Measurements from ENCODE around the gene CRTC3.
A peak's percentile ranks its signal among the peaks of the same experiment; 100 is the strongest.
"Not testable (repeated sequence)": the region's sequence is repeated elsewhere in the genome, so short reads cannot be mapped to it uniquely, and the experiment has no call there.

CRTC3 gene

GRCh38 chr15:90667073-90667754 lies 137.5 kb downstream of the CRTC3 start:
- H3K4me1 Mint-ChIP-seq = peaks cover 23% of the 10 kb centered on the region
- no peaks in the 10 kb centered on the region for H3K9me3 Mint-ChIP-seq
- DNase-seq (ENCODE audit: low spot score in 2 of 2) = no peak
- H3K4me3 Mint-ChIP-seq = peak overlapping the region; percentile 44
- ATAC-seq = no peak
- H3K36me3 Mint-ChIP-seq = no peaks in the 10 kb centered on the region
- peak overlapping the region; percentile 92 for H3K27ac Mint-ChIP-seq

GRCh38 chr15:90667755-90668345 lies 138.1 kb downstream of the CRTC3 start:
- not testable (repeated sequence) for DNase-seq (ENCODE audit: low spot score in 2 of 2); H3K9me3 Mint-ChIP-seq; H3K4me3 Mint-ChIP-seq; ATAC-seq; H3K27ac Mint-ChIP-seq; H3K36me3 Mint-ChIP-seq
- peaks cover 21% of the 10 kb centered on the region for H3K4me1 Mint-ChIP-seq

- not testable (repeated sequence) for ATAC-seq; H3K4me1 Mint-ChIP-seq; H3K4me3 Mint-ChIP-seq; DNase-seq (ENCODE audit: low spot score in 2 of 2); H3K36me3 Mint-ChIP-seq; H3K9me3 Mint-ChIP-seq
- H3K27ac Mint-ChIP-seq = peak overlapping the region; percentile 17
These were observed 140.9 kb downstream of the CRTC3 start for GRCh38 chr15:90670631-90671030.

- no peak overlapping the region for H3K4me3 Mint-ChIP-seq
- peaks cover 9% of the 10 kb centered on the region for H3K4me1 Mint-ChIP-seq
- H3K27ac Mint-ChIP-seq = no peak overlapping the region
- DNase-seq (ENCODE audit: low spot score in 2 of 2) = no peak
- H3K36me3 Mint-ChIP-seq = no peaks in the 10 kb centered on the region
- no peaks in the 10 kb centered on the region for H3K9me3 Mint-ChIP-seq
- no peak for ATAC-seq
These were observed 141.5 kb downstream of the CRTC3 start for GRCh38 chr15:90671216-90671615.

GRCh38 chr15:90673357-90673756 lies 143.6 kb downstream of the CRTC3 start:
- DNase-seq (ENCODE audit: low spot score in 2 of 2); H3K36me3 Mint-ChIP-seq; H3K27ac Mint-ChIP-seq; H3K4me1 Mint-ChIP-seq; ATAC-seq; H3K4me3 Mint-ChIP-seq; H3K9me3 Mint-ChIP-seq: not testable (repeated sequence)

GRCh38 chr15:90674476-90674875 lies 144.8 kb downstream of the CRTC3 start:
- Mint-ChIP-seq H3K9me3 (no peaks in the 10 kb centered on the region), H3K4me3 (no peak overlapping the region), H3K4me1 (peaks cover 8% of the 10 kb centered on the region), H3K27ac (no peak overlapping the region), H3K36me3 (no peaks in the 10 kb centered on the region)
- DNase-seq (ENCODE audit: low spot score in 2 of 2) = no peak
- no peak for ATAC-seq

- DNase-seq (ENCODE audit: low spot score in 2 of 2) (no peak), ATAC-seq (no peak)
- Mint-ChIP-seq H3K4me1 (peaks cover 8% of the 10 kb centered on the region), H3K36me3 (no peaks in the 10 kb centered on the region), H3K9me3 (no peaks in the 10 kb centered on the region), H3K4me3 (no peak overlapping the region), H3K27ac (no peak overlapping the region)
These were observed 145.7 kb downstream of the CRTC3 start for GRCh38 chr15:90675464-90675863.

- Mint-ChIP-seq H3K9me3 (no peaks in the 10 kb centered on the region), H3K4me3 (peak overlapping the region; percentile 12), H3K27ac (peak overlapping the region; percentile 23), H3K36me3 (no peaks in the 10 kb centered on the region), H3K4me1 (peaks cover 8% of the 10 kb centered on the region)
- DNase-seq (ENCODE audit: low spot score in 2 of 2) (no peak), ATAC-seq (peak; percentile 75)
These were observed 148.4 kb downstream of the CRTC3 start for GRCh38 chr15:90677807-90678790.

GRCh38 chr15:90679959-90680358 lies 150.2 kb downstream of the CRTC3 start:
- H3K4me3 Mint-ChIP-seq = no peak overlapping the region
- H3K4me1 Mint-ChIP-seq = peaks cover 15% of the 10 kb centered on the region
- no peaks in the 10 kb centered on the region for H3K9me3 Mint-ChIP-seq
- ATAC-seq (no peak), DNase-seq (ENCODE audit: low spot score in 2 of 2) (no peak)
- no peaks in the 10 kb centered on the region for H3K36me3 Mint-ChIP-seq
- no peak overlapping the region for H3K27ac Mint-ChIP-seq

GRCh38 chr15:90680371-90680935 lies 150.7 kb downstream of the CRTC3 start:
- no peaks in the 10 kb centered on the region for H3K9me3 Mint-ChIP-seq
- H3K4me3 Mint-ChIP-seq = no peak overlapping the region
- peak; percentile 56 for ATAC-seq
- no peak for DNase-seq (ENCODE audit: low spot score in 2 of 2)
- H3K36me3 Mint-ChIP-seq = no peaks in the 10 kb centered on the region
- no peak overlapping the region for H3K27ac Mint-ChIP-seq
- H3K4me1 Mint-ChIP-seq = peaks cover 15% of the 10 kb centered on the region

GRCh38 chr15:90681056-90681455 lies 151.3 kb downstream of the CRTC3 start:
- Mint-ChIP-seq H3K36me3 (no peaks in the 10 kb centered on the region), H3K9me3 (no peaks in the 10 kb centered on the region), H3K27ac (no peak overlapping the region), H3K4me1 (peaks cover 16% of the 10 kb centered on the region), H3K4me3 (no peak overlapping the region)
- DNase-seq (ENCODE audit: low spot score in 2 of 2) (no peak), ATAC-seq (no peak)

GRCh38 chr15:90681480-90681879 lies 151.8 kb downstream of the CRTC3 start:
- peaks cover 20% of the 10 kb centered on the region for H3K4me1 Mint-ChIP-seq
- no peaks in the 10 kb centered on the region for H3K36me3 Mint-ChIP-seq
- H3K4me3 Mint-ChIP-seq = no peak overlapping the region
- ATAC-seq (no peak), DNase-seq (ENCODE audit: low spot score in 2 of 2) (no peak)
- no peak overlapping the region for H3K27ac Mint-ChIP-seq
- H3K9me3 Mint-ChIP-seq = no peaks in the 10 kb centered on the region

GRCh38 chr15:90683371-90683770 lies 153.6 kb downstream of the CRTC3 start:
- Mint-ChIP-seq H3K9me3 (no peaks in the 10 kb centered on the region), H3K4me3 (no peak overlapping the region), H3K36me3 (no peaks in the 10 kb centered on the region), H3K4me1 (peaks cover 22% of the 10 kb centered on the region), H3K27ac (no peak overlapping the region)
- ATAC-seq = no peak
- DNase-seq (ENCODE audit: low spot score in 2 of 2) = no peak

GRCh38 chr15:90683876-90684275 lies 154.2 kb downstream of the CRTC3 start:
- peak overlapping the region; percentile 71 for H3K27ac Mint-ChIP-seq
- ATAC-seq (no peak), DNase-seq (ENCODE audit: low spot score in 2 of 2) (no peak)
- no peaks in the 10 kb centered on the region for H3K36me3 Mint-ChIP-seq
- H3K4me1 Mint-ChIP-seq = peaks cover 19% of the 10 kb centered on the region
- no peak overlapping the region for H3K4me3 Mint-ChIP-seq
- H3K9me3 Mint-ChIP-seq = no peaks in the 10 kb centered on the region

- Mint-ChIP-seq H3K27ac (peak overlapping the region; percentile 71), H3K36me3 (no peaks in the 10 kb centered on the region), H3K4me1 (peaks cover 19% of the 10 kb centered on the region), H3K9me3 (no peaks in the 10 kb centered on the region), H3K4me3 (no peak overlapping the region)
- ATAC-seq (no peak), DNase-seq (ENCODE audit: low spot score in 2 of 2) (no peak)
These were observed 154.6 kb downstream of the CRTC3 start for GRCh38 chr15:90684281-90684680.
